Activated B cell treated with CpG ODN at 0.5 μM for 24 hours (primary cell): ENCODE results near the gene CCDC33. TPM values are rescaled to one million over a fixed set of nuclear protein-coding genes. Genes with fewer than 3 reads are reported as not detected.

Experiments
- ATAC-seq: fragments of 200-7000 bp; cut with Tn5 transposase; one replicate; pipeline ENCODE4 v1.10.0; 2021; ENCODE audit warnings: low read depth, mild to moderate bottlenecking, moderate library complexity
- CTCF ChIA-PET: fragments of 350-600 bp; sonication (Branson Sonifier 250); formaldehyde crosslinking; loops from one replicate; lab custom pipeline; 2021; ENCODE audit warnings: antibody characterized with exemption; lab: Charles Lee
- POLR2A ChIA-PET: fragments of 350-600 bp; sonication (Branson Sonifier 250); formaldehyde crosslinking; loops from one replicate; lab custom pipeline; 2021; ENCODE audit warnings: antibody characterized with exemption; lab: Charles Lee
- DNase-seq: peaks from one replicate; pipeline ENCODE4 v3.0.0; 2022
- H3K27ac Mint-ChIP-seq: one replicate; pipeline ENCODE4 v1.8.0; 2020; ENCODE audit warnings: mixed read lengths
- H3K27me3 Mint-ChIP-seq: one replicate; pipeline ENCODE4 v1.8.0; 2021; ENCODE audit warnings: mixed read lengths
- H3K36me3 Mint-ChIP-seq: one replicate; pipeline ENCODE4 v1.8.0; 2021; ENCODE audit warnings: low read depth, mixed read lengths
- H3K4me1 Mint-ChIP-seq: one replicate; pipeline ENCODE4 v1.8.0; 2021; ENCODE audit warnings: mixed read lengths
- H3K4me3 Mint-ChIP-seq: one replicate; pipeline ENCODE4 v1.8.0; 2020; ENCODE audit warnings: mild to moderate bottlenecking, mixed read lengths
- H3K9me3 Mint-ChIP-seq: one replicate; pipeline ENCODE4 v1.8.0; 2020; ENCODE audit warnings: mixed read lengths
- CTCF ChIP-seq: fragments of 200-600 bp; IDR thresholded peaks from one replicate; pipeline ENCODE4 v1.8.0; 2022; ENCODE audit warnings: antibody characterized with exemption, mild to moderate bottlenecking
- intact Hi-C: fragments of 100-400 bp; cut with micrococcal nuclease; formaldehyde crosslinking; loops from one replicate; pipeline ENCODE4 v1.15.1; 2024
- total RNA-seq: library from RNA; stranded (reverse); gene quantifications from 2 replicates; pipeline ENCODE4 v1.2.3, GENCODE V29; 2022

CCDC33 gene
- total RNA-seq, 1 donor from 2014 or later = not detected

DNA sequence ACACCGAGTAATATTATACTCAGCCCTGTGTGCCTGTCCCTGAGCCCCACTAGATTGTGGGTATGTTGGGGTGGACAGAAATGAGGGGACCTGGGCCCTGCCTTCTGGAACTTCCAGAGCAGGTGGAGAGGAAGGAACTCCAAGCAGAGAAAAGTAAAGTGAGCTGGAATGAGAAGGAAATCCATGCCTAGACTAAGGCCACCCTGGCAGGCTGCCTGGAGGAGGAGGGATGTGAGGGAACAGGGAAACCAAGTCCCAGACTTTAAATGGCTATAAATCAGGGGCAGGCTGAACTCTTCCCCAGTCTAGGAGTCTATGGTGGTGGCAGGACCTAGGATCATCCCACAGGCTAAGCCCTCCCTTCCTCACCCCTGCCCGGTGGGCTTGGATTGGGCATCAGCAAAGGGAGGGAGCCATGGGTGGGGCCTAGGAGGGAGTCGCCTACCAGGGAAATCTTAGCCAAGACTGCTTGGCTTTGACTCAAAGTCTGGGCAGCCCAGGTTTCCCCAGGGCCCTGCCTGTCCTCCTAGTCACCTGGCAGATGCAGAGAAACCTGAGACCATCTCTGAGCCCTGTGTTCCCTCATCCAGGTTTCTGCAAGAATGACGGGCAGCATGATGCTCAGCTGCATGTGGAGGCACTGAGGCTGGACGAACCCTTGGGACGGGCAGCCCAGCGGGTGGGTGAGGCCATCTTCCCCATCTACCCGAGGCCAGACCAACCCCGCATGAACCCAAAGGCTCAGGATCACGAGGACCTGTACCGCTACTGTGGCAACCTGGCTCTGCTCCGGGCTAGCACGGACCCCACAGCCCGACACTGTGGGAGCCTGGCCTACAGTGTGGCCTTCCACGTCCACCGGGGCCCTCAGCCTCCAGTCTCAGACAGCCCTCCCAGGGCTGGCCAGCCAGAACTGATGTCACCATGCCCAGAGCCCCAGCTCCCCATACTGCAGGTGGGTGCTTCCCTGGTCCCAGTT is 17.9 kb upstream of the CCDC33 start:
- no peaks in the 10 kb centered on the region for H3K36me3 Mint-ChIP-seq

GRCh38 chr15:74220475-74221248 is 15.5 kb upstream of the CCDC33 start:
- H3K4me1 Mint-ChIP-seq = no peaks in the 10 kb centered on the region
- H3K4me3 Mint-ChIP-seq = no peak overlapping the region
- no peaks in the 10 kb centered on the region for H3K36me3 Mint-ChIP-seq
- H3K27me3 Mint-ChIP-seq = peaks cover 42% of the 10 kb centered on the region
- no peak for TF ChIP-seq CTCF
- DNase-seq = no peak
- H3K27ac Mint-ChIP-seq = no peak overlapping the region
- CTCF ChIA-PET = no interaction called here
- POLR2A ChIA-PET = no interaction called here
- ATAC-seq = no peak
- intact Hi-C loops = no loop called here
- no peaks in the 10 kb centered on the region for H3K9me3 Mint-ChIP-seq

More for the DNA sequence above, 17.9 kb upstream of the CCDC33 start:
- intact Hi-C loops = no loop called here
- Mint-ChIP-seq H3K27ac (no peak overlapping the region), H3K4me3 (no peak overlapping the region), H3K27me3 (peaks cover 31% of the 10 kb centered on the region), H3K4me1 (no peaks in the 10 kb centered on the region), H3K9me3 (no peaks in the 10 kb centered on the region)
- CTCF ChIA-PET = no interaction called here
- ATAC-seq (no peak), DNase-seq (no peak)
- POLR2A ChIA-PET = no interaction called here
- no peak for TF ChIP-seq CTCF

- intact Hi-C loops = no loop called here
- H3K27ac Mint-ChIP-seq = no peak overlapping the region
- ATAC-seq = no peak
- no peak overlapping the region for H3K4me3 Mint-ChIP-seq
- ChIA-PET CTCF (no interaction called here), POLR2A (no interaction called here)
- H3K9me3 Mint-ChIP-seq = no peaks in the 10 kb centered on the region
- no peak for DNase-seq
- peaks cover 42% of the 10 kb centered on the region for H3K27me3 Mint-ChIP-seq
- H3K36me3 Mint-ChIP-seq = no peaks in the 10 kb centered on the region
- H3K4me1 Mint-ChIP-seq = no peaks in the 10 kb centered on the region
- TF ChIP-seq CTCF = no peak
These were observed 14.5 kb upstream of the CCDC33 start for GRCh38 chr15:74221399-74222239.

DNA sequence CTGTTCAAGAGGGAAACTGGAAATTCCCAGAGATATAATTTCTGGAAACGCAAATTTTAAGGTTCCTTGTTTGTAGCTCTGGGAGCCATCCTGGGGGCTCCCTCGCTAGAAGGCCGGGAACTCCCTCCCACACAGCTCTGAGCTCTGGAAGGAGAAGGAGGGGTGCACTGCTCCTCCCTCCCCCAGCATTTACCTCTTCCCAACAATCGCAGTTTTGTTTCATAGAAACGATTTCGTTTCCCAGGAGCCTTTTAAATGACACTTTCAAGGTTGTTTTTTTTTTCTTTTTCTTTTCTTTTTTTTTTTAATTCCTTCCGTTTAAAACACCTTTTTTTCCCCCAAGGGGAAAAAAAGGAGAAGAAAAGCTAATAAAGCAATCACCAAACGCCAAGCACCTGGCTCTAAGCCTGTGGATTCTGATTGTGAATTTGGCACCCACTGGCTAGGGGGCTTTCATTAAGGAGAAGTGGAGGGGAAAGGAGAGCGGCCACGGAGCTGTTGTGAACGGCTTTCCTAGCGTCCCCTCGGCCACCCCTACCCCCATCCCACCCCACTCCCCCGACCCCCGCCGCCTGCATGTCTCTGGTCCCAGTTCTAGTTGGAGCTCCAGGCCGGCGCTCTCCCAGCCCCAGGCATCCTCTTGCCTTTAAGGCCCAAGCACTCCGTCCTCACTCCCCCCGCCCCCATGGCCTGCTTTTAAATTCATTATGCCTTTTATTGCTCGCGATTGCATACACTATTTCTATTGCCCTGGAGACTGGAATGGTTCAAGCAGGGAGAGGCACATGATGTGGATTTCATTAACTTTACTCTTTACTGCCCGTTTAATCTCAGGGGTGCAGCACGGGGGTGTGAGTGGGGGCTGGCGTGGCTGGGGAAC is 13.6 kb upstream of the CCDC33 start:
- ATAC-seq (no peak), DNase-seq (no peak)
- no peaks in the 10 kb centered on the region for H3K9me3 Mint-ChIP-seq
- H3K27me3 Mint-ChIP-seq = peaks cover 42% of the 10 kb centered on the region
- TF ChIP-seq CTCF = no peak
- intact Hi-C loops = no loop called here
- no peaks in the 10 kb centered on the region for H3K4me1 Mint-ChIP-seq
- no peaks in the 10 kb centered on the region for H3K36me3 Mint-ChIP-seq
- ChIA-PET CTCF (no interaction called here), POLR2A (interaction anchor here (0.6 kb wide), 1 partner anchor 49 kb away, joined by 4 read pairs; no protein-coding TSS in a partner anchor)
- H3K27ac Mint-ChIP-seq = no peak overlapping the region
- no peak overlapping the region for H3K4me3 Mint-ChIP-seq
